HG03280 (cell line): ENCODE measurements around the gene LSM14B.
A peak's percentile ranks its signal among the peaks of the same experiment; 100 is the strongest.

ENCODE experiments used
- ATAC-seq: cut with Tn5 transposase; IDR thresholded peaks from one replicate; pipeline ENCODE4 v1.9.1; 2021; ENCODE audit warnings: mild to moderate bottlenecking, moderate library complexity; ENCODE audit not compliant: unreplicated experiment

Gene LSM14B

GRCh38 chr20:62178316-62179161 is 56.3 kb downstream of the LSM14B start:
- ATAC-seq, result no peak

DNA sequence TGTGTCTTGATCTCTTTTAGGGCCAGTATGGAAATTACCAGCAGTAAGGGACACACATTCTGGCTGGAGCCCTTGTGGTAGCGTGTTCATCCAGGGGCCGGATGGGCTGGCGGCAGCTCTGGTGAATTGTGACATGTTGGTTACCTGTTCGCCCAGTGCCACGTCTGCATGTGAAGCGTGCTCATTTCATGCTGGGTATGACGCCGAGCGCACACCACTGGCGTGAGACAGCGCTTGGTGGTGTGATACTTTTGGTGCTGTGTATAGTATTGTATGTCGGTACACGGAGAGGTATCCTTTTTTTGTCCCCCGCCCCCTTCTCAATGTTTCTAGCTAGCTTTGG is 56.9 kb downstream of the LSM14B start:
- ATAC-seq, result no peak

DNA sequence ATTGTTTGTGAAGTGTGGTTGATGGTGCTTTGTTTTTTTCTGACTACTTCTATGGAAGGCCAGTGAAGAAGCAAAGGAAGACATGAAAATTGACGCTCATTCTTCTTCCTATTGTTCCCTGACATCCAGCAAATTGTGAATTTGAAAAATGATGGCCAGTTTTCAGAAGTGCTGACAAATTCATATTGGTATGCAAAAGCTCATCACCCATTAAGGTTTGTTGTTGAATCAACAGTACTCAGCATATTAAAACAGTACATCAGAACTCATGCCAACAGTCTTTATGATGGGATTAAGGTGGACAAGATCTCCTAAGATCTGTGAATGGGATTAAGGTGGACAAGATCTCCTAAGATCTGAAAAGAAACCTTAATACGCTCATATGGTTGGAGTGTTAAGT is 59.5 kb downstream of the LSM14B start:
- no peak for ATAC-seq

DNA sequence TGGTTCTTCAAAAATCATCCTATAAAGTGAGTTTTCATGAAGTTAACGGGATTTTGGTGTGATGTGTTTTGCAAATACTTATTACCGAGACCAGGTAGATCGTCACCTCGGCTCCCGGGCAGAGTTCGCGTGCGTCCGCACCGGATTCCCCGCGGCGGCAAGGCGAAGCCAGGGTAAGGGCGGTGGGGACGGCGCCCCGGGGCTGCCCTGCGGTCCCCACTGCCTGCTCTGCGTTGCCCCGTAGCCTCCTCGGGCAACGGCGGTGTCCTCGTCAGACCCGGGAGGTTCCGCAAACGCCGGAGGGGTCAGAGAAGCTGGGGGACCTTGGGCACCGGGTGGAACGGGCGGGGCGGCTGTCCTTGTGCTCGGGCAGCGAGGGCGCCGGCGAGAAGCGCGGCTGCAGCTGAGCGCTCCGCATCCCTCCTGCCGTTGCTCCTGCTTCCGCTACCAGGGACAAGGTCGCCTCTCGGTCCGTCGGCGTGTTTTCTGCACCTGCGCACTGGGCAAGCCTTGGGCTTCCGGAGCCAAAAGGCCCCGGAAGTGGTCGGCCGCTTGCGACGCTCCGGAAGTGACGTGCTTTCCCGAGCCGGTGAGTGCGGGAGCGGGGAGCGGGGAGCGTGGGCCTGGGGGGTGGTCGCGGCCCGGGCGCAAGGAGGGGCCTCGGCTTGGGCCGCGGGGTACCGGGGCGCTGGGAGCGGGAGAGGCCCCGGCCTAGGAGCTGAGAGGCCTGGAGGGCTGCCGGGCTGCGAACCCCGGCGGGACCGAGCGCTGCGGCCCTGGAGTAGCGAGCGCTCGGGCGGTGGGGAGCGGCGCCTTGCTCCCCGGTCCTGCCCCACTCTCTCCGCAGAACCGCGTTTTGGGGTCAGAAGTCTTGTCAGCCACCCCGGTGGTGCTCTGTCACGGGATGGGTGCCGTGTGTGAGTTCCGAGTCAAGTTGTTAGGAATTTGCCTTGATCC is 60.5 kb downstream of the LSM14B start, which contains the start of gene MTG2:
MTG2 (plus strand) TSS at position 560 of the 957 bp plus-strand sequence. CDS start 10,393 bp downstream, outside the sequence.
- peak; percentile 90 for ATAC-seq

DNA sequence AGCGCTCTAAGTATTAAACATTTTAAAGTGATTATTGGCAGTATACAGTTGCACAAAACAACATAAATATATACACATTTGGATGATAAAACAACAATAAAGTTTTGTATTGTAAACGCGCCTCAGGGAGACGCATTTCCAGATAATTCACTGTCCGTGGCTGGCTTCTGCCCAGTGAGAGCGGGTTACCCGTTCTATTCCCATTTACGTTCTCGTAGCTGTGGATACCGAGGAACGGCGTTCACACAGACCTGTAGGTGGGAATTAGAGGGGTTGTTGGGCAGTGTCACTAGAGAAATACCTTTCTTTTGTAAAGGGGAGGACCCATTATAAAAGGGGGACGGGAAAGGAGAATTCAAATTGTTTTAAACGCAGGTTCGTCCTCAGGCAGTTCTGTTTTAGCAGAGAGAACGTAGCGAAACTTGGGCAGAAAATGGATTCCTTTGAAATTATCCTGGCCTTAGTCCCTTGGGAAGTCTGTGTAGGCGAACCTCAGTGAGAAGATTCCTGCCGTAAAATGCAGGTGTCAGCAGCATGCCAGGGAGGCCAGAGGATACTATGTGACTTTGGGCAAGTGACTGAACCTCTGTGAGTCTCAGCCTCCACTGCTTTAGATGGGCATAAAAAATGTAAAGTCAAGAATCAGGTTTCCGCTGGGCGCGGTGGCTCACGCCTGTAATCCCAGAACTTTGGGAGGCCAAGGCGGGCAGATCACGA is 61.3 kb downstream of the LSM14B start:
- ATAC-seq, result no peak
